HG03097 (cell line): ENCODE data around the gene NEO1.

Experiments used
- ATAC-seq: cut with Tn5 transposase; IDR thresholded peaks from one replicate; pipeline ENCODE4 v1.9.1; 2021; ENCODE audit not compliant: unreplicated experiment, low FRiP score

The NEO1 gene

DNA sequence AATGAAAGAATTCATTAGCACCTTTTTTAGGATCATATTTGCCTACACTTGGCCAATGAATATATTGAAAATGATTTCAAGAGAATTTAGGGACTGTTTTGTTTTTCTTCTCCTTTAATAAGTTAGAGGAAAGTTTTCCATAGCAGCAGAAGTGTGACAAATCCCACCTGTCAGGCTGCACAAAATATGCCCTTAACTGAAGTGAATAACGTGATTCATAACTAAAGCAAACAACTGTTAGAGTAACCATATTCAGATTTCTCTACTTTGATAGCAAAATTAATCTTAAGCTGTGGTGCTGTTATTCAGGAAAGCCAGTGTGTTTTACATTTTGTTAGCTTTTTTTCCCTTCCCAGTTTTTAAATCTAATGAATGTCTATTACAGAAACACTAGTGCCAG, 195.1 kb downstream of the NEO1 start:
- ATAC-seq = no peak

DNA sequence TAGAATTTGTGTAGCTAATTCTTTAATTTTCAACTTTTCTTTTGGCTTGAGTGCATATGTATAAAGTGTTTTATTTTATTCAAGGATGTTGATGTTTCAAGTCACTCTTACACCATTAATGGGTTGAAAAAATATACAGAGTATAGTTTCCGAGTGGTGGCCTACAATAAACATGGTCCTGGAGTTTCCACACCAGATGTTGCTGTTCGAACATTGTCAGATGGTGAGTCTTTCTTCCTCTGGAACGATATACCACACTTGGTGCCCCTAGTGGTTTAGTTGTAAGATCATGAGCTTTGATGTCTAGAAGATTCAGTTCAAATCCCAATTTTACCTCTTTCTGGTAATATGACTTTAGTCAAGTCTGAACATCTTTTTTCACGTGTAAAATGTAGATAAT, 197.2 kb downstream of the NEO1 start:
- ATAC-seq = no peak

DNA sequence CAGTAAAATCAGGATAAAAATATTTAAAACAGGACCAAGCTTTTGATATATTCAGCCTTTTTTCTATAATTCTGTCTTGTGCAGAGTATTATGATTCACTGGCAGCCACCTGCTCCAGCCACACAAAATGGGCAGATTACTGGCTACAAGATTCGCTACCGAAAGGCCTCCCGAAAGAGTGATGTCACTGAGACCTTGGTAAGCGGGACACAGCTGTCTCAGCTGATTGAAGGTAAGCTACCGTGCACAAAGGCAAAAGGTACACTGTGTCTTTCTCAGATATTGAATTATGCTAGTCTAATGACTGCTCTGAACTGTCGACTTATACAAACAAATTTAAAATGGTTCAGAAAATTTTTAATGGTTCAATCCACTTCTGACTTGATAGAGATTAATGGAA, 202.3 kb downstream of the NEO1 start:
- ATAC-seq = no peak

DNA sequence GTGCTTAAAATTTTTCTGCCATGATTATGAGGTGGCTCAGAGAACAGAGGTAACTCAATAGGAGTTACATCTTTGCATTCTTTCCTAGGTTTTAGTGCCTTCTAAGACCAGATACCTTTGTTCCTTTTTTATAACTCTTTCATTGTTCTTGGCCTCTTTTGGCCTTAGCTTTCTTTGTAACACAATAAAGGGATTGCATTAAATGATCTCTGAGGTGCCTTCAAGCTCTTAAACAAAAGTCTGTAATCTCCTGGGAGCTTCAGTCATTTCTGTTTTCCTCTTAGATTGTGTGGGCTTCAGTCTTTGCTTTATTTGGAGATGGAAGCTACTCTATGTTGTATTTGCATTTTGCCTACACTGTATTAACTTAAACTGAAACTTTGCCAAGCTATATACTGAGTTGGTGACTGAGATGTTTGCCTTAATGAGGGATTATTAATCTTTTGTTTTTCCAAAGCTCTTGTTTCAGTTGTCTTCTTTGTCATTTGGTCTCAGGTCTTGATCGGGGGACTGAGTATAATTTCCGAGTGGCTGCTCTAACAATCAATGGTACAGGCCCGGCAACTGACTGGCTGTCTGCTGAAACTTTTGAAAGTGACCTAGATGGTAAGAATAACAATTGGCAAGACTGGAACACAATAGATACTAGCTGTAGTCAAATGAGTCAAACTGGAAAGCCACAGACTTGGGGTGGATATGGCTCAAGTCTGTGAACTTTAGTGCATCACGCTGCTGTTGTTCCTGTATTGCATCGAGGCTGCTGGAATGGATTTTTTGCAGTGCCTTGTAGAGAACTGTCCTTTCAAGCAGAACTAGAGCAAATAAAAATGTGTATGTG, 206.2 kb downstream of the NEO1 start:
- no peak for ATAC-seq

DNA sequence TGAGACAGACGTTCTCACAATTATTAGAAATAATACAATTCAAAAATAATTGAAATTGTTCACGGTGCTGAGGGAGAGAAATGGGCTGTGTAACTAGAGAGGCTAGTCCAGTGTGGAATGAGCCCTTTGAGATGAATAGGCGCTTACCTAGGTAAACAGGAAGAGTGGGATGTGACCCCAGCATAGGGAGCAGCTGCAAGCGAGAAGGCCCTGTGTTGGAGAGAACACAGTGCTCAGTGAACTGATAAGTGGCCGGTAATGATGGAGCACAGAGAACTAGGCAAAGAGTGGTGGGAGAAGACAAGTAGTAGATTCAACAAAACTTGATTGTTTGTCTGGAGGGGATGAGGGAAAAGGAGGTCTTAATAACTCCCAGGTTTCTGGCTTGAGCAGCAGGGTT, 212.6 kb downstream of the NEO1 start:
- no peak for ATAC-seq

DNA sequence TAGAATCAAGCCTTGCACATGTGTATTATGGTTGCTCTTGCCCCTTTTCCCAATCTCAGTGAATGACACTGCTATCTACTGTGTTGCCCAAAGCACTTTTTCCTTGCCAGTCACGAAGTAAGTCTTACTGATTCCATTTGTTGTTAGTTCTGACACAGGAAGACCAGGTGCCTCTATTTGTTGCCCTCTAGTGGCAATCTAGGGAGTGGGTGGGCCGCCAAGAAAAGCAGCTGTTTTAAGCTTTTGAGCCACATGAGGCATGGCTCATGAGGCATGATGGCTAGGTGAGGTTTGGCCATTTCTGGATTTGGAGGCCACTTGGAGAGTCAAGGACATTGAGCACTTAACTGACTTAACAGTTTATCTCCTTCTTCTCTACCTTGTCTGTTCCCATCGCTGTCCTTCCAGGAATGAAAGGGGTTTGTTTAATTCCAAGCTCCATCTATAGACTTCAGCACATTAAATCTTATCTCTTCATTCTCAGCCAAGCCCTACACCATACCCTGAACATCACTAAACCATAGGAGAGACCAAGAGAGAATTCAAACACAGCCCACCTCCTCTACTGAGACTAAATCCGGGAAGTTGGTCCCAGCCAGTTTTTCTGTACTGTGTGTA, 213.4 kb downstream of the NEO1 start:
- ATAC-seq = no peak

DNA sequence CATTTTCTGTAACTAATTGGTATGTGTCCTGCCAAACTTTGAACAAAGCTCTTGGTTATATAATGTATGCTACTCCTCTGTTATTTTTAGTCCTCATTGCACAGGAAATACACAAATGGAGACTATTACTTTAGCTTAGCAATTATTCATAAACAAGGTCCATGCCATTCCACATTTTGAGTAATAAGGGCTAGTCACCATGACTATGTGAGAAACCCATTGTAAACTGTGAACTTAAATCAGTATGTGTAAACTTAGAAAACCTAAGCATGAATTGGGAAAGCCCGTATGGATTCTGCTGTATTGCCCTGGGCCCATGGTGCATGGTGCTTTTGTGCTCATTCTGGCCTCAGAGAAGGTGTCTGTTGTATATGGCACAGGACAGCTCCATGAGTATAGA, 216.2 kb downstream of the NEO1 start:
- no peak for ATAC-seq

DNA sequence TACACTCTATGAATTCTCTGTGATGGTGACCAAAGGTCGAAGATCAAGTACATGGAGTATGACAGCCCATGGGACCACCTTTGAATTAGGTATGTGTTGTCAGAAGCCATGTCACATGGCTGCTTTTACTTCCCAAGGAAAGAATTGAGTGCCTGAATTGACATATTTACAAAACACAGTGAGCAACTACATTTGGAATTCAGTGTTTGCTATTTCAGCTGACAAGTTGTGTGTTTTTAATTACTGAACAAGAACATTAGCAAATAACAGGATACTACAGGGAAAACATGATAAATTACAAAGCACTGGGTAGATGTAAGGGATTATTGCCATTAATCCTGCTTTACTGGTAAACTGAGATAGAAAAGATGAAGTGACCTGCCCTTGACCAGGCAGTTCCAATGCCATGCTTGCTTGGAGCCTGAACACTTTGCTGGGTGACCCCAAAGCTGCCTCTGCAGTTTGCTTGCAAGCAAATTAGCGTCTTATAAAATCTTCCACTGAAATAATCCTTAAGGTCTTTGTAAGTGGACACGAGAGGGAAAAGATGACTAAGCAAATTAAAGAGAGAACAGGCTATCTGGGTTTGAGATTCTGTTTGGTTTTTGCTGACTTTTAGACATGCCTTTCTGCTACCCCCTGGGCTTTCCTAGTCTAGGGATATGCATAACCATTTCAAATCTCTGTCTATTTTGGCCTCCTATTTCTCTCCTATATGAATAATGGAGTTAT, 218.3 kb downstream of the NEO1 start:
- ATAC-seq = no peak

DNA sequence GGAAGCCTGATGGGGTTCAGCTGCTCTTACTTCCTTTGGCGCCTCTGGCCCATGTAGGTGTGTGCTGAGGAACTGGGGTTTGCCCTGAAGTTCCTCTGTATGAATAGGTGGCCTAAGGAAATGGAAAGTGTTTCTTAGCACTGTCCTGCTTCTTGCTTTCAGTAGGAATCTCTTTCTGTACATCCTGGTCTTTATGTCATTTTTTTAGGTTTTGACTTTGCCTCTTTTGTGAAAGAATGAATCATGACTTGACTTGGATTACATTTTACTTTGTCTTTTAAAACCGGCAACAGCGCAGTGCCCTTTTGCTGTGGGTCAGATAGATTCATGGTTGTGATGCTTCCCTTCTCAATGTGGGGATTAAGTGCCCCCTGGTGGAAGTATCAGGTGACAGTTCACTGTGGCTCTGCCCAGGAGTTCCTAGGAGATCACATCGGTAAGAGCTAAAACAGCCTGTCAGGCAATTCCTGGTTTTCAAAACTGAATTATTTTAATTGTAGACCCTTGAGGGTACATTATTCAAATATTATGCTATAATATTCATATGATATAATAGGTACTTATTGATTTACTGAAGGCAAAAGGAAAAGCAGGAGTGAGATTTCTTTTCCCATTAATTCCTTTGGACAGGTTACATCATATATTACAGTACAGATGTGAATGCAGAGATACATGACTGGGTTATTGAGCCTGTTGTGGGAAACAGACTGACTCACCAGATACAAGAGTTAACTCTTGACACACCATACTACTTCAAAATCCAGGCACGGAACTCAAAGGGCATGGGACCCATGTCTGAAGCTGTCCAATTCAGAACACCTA, 221.1 kb downstream of the NEO1 start:
- no peak for ATAC-seq

DNA sequence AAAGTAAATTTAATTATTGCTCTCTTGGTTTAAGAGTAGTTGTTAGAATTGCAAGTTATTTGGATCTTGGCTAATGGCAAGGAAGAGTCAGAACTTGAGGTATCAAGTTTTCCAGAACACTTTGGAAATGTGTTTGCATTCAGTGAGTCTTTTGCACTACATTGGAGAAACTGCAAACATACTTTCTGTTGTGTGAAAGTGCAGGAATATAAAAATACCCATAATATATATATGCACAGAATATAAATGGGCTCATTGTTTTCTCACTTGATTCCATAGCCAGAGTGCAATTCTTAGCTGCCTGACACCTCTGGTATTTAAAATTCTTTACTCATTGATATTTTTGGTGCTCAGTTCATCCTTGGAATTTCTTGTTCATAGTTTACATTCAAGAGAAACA, 223.6 kb downstream of the NEO1 start:
- ATAC-seq = no peak

DNA sequence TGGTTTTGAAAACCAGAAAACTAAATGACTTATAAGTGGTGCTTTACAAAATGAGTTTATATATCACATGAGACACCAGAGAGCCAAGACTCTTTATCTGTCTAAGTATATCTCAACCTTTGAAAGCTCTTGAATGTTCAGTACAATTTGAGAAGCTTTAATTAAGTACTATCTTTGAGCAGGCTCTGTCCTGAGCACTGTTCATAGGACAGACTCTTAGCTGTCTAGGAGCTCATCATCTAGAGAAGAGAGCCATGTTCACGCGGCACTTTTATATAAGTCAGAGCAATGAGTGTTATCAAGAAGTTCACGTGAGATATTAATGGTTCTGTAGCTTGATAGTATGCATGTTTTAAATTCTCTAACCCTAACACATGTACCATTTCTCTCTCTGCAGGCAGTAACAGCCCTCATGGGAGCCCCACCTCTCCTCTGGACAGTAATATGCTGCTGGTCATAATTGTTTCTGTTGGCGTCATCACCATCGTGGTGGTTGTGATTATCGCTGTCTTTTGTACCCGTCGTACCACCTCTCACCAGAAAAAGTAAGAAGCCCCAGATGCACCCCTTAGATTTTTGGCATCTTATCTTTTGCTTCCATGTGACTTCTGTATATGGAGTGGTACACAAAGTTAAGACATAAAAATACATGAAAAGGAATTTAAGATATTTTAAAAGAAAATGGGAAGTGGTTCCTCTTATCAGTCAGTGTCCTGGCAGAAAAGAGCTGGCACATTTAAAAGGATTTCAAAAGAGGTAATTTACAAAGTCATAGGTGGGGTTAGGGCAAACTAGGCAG, 230.5 kb downstream of the NEO1 start:
- no peak for ATAC-seq

DNA sequence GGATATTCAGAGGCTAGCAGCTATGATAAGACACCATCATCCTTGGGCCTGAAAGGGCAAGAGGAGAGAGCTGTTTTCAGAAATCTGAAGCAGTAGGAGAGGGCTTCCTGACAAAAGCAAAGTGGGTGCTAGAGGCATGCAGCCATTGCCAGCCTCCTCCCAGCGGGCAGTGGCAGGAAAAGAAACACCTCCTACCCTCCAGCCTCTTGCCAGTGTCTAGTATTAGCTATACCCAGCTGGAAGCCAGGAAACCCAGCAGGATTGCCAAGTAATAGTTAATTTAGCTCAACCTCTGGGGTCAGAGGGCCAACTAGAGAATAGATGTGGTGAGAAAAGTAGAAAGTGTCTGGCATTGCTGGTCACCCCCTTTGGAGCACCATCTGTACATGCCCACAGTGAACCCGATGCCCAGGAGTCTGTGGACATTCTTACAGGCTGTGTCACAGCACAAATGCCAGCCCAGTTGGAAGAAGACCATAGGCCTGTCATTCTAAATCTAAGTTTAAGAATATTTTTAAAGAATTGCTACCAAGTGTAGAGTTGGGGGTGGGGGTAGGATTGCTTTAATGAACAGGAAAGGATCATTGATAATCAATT, 231.2 kb downstream of the NEO1 start:
- no peak for ATAC-seq

DNA sequence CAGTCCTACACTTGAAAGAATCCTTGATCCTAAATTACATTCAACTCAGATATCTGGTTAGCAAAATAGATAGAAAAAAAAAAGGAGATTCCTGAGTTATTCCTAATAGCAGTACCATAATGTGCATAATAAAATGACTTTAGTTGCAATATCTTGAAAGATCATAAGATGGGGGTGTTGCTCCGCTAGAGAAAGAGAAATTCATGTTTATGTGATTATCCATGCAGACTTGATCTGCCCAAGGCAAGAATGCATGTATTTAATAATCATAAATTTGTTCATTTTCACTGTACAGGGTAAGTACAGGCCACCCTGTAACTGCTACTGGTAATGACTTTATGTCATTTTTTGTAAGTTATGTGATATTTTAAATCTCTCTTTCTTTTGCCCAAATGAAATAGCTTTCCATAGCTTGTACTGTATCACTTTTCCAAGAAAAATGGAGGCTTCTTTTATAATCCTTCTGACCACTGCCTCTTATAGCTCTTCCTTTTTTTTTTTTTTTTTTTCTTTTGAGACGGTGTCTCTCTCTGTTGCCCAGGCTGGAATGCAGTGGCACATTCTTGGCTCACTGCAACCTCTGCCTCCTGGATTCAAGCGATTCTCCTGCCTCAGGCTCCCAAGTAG, 231.9 kb downstream of the NEO1 start:
- no peak for ATAC-seq

DNA sequence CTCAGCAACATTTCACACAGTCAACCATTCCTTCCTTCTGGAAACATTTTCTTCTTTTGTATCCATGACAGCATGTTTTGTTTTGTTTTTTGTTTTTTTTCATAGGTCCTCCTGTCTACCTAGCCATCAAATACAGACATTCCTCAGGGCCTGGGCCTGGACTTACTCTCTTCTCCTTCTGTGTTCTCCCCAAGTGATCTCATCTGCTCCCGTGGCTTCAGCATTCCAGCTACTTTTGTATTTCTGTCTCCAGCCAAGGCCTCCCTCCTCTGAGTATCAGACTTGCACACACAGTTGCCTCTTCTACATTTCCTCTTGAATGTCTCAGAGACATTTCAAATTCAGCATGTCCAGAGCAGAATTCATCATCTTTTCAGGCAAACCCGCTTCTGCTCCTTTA, 234.0 kb downstream of the NEO1 start:
- no peak for ATAC-seq

DNA sequence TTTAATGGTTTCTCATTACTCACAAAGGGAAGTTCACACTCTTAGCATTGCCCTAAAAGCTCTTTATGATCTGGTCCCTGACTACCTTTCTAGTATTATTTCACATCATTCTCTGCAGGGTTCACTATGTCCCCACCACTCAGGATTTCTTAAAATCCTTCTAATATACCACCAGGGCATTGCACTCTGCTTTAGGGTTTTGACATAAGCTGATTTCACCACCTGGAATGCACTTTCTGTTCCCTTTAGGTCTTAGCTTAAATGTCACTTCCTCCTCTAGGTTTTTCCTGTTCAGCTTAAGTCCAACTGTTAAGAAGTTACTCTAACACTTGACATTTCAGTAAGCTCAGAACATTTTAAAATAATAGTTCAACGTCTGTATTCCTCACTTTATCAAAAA, 234.8 kb downstream of the NEO1 start:
- ATAC-seq = no peak

DNA sequence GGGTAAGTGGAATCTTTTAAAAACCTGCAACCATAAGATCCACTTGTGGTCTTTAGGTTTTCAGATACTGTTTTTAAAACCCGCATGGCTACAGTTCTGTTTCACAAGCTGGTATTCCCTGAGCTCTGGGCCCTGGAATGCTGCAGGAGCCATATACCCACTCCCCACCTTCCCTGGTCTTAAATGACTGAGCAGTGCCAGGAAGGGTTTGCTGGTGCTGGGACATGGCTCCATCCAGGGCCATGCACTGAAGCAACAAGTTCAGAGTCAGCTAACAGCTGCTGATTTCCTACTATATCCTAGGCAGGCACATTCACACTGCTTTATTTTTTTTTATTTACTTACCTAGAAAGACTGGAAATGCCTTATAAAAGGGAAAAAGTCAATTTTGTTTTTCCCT, 239.2 kb downstream of the NEO1 start:
- ATAC-seq = no peak

DNA sequence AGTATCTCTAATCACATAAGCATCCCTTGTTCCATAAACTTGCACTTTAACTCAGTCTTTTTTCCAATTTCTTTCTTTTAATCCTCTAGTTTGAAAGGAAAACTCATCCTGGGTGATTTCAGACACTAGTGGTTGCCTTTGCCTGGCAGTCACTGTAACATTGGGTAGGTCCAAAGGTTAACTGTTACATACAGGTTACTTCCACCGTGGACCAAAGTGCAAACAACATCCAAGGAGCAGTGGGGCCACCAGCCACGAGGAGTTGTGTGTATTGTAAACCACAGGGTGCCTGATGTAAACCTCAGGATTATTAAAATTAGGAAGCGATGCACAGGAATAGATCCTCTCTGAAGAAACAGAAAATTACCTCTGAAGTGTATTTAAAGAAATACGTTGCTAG, 241.5 kb downstream of the NEO1 start:
- no peak for ATAC-seq

DNA sequence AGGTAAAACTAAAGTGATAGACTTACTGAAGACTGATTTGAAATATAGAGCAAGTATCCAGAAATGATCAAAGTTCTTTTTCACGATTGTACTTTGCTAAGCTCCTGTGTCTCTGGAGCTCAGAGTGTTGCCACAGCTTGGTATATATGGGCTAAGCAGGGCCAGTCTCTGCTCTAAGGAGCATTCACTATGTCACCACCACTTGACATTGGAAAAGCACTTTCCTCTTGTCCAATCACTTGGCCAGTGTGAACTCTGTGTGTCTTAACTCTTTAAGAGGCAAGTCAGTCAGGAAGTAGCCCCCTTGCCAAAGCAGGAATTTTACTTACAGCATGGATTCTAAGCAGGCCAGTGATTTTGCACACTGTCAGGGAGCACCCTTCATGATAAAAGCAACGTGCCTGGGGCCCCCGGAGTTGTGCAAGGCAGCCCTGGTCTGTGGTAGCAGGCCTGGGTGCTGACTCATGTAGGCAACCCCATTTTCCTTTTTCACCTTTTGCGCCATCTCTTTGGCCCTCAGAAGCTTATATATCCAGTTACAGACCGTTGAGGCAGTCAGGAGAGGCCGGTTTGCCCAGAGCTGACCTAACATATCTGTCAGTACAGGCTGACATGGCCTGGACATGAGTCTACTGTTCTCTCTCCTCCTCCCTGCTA, 243.5 kb downstream of the NEO1 start:
- no peak for ATAC-seq
